Aorta (tissue), 5 donors: ENCODE measurements around the gene OR4N2. TPM values are rescaled to one million over a fixed set of nuclear protein-coding genes. Genes with fewer than 3 reads are reported as not detected.

ENCODE experiments used
- ATAC-seq: fragments of 200-7000 bp; cut with Tn5 transposase; one replicate; pipeline ENCODE4 v1.9.1; 2022; ENCODE audit warnings: moderate library complexity; ENCODE audit not compliant: low FRiP score
- DNase-seq, 2 donors: peaks; one replicate each; pipeline ENCODE4 v3.0.0-alpha.2; 2020
- H3K27ac ChIP-seq, 2 donors: one replicate each; pipeline ENCODE4 v1.5.1; 2013; ENCODE audit warnings: low read length in 2 of 2, mild to moderate bottlenecking in 2 of 2, moderate library complexity in 2 of 2, control low read depth in 1 of 2, inconsistent platforms in 1 of 2, low read depth in 1 of 2
- H3K27me3 ChIP-seq, 2 donors: one replicate each; pipeline ENCODE4 v1.6.1; 2013; ENCODE audit warnings: control low read depth in 1 of 2, low read length in 1 of 2, mild to moderate bottlenecking in 1 of 2, moderate library complexity in 1 of 2; ENCODE audit not compliant: insufficient read depth in 2 of 2, control insufficient read depth in 1 of 2
- H3K36me3 ChIP-seq, 2 donors: one replicate each; pipeline ENCODE4 v1.6.1; 2013; ENCODE audit warnings: control low read depth in 1 of 2, low read length in 1 of 2, mild to moderate bottlenecking in 1 of 2; ENCODE audit not compliant: insufficient read depth in 2 of 2, control insufficient read depth in 1 of 2
- H3K4me1 ChIP-seq, 2 donors: one replicate each; pipeline ENCODE4 v1.6.1; 2013; ENCODE audit warnings: low read length in 2 of 2, control low read depth in 1 of 2, mild to moderate bottlenecking in 1 of 2, moderate library complexity in 1 of 2; ENCODE audit not compliant: insufficient read depth in 2 of 2, control insufficient read depth in 1 of 2
- H3K4me3 ChIP-seq, 2 donors: one replicate each; pipeline ENCODE4 v1.5.1; 2013; ENCODE audit warnings: low read length in 2 of 2, control low read depth in 1 of 2, mild to moderate bottlenecking in 1 of 2
- H3K9me3 ChIP-seq: one replicate; pipeline ENCODE4 v1.6.1; 2013; ENCODE audit warnings: mild to moderate bottlenecking, low read length; ENCODE audit not compliant: control insufficient read depth
- WGBS, 2 donors: extraction: QIAGEN DNeasy Blood & Tissue Kit; methylation state at CpG; one replicate each; pipeline ENCODE4 v1.1.7; 2013; 5-methylcytosine and 5-hydroxymethylcytosine counted together
- intact Hi-C, 2 donors: fragments of 100-400 bp; cut with DNase I; formaldehyde crosslinking; loops; one replicate each; pipeline versions ENCODE4 v1.14.2 to v1.15.0; 2022
- polyA plus RNA-seq, 2 donors: library from polyadenylated mRNA; stranded (reverse); fragments of 200-250 nt; gene quantifications; one replicate each; pipeline ENCODE4 v1.2.3, GENCODE V29; 2013
- total RNA-seq, 2 donors: library from RNA; stranded (reverse); fragmentation: NEBNext Ultra II Directional; extraction: Animal tissue kit (Norgen Biotek cat#: 25700); gene quantifications; one replicate each; pipeline ENCODE4 v1.2.1, GENCODE V29; 2021
- donor health status: healthy with polysubstance abuse.
- donor health status: Bipolar disorder and iron deficiency.
- donor health status: DM: no; HTN: no; CAD: no.
- donor health status: DM: no; HTN: no; CAD: no.
- donor health status: DM: yes; HTN: yes; CAD: no.

OR4N2 gene
- total and polyA plus RNA-seq, 4 donors: not detected

DNA sequence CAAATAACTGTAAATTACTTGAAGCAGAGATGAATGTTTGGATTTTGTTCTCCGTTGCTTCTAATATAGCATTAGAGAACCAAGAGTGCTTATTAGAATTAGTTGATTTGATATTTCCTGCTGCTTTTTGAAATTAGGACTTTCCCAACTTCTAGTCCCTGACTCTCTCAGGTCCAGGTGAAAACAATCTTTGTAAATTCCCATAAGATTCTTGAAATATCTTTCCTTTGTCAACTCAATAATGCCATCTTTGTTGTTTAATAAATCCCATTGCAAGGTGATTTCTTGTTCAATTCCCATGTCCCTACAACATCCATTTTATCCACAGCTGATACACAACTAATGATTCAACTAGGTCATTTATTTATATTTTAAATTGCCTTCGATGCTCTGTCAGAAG, 71.3 kb downstream of the OR4N2 start, which contains the start of gene OR4K2:
Gene OR4K2 (plus strand): TSS at position 301 of the 400 bp plus-strand sequence. CDS start 1,126 bp downstream, outside the sequence.
- intact Hi-C loops: no loop called here
- DNase-seq (no peak), ATAC-seq (no peak)
- Histone ChIP-seq H3K27ac (no peak within 1 kb of the TSS), H3K27me3 (no peaks in the 10 kb centered on the region), H3K4me3 (no peak within 1 kb of the TSS), H3K9me3 (no peaks in the 10 kb centered on the region), H3K36me3 (no peaks in the 10 kb centered on the region), H3K4me1 (no peaks in the 10 kb centered on the region)
- 52% methylated on average over 2 of the region's 2 CpGs for WGBS, 2 donors

- DNase-seq: no peak
- no peak for ATAC-seq
- intact Hi-C loops: no loop called here
- Histone ChIP-seq H3K36me3 (no peaks in the 10 kb centered on the region), H3K4me1 (no peaks in the 10 kb centered on the region), H3K27ac (no peak overlapping the region), H3K4me3 (no peak overlapping the region), H3K9me3 (peaks cover 1% of the 10 kb centered on the region), H3K27me3 (no peaks in the 10 kb centered on the region)
These were observed 74.6 kb downstream of the OR4N2 start for GRCh38 chr14:19878029-19878642.

Other genes starting within 250 kb of the OR4N2 start
- not detected for gene OR11H2, start 89.9 kb upstream of the OR4N2 start, total RNA-seq
- not detected for gene OR11H2, start 89.9 kb upstream of the OR4N2 start, polyA plus RNA-seq
- gene OR4Q3, start 60.2 kb upstream of the OR4N2 start, total RNA-seq: not detected
- gene OR4Q3, start 60.2 kb upstream of the OR4N2 start, polyA plus RNA-seq: not detected
- gene OR4M1, start 30.3 kb upstream of the OR4N2 start, total RNA-seq: not detected
- gene OR4M1, start 30.3 kb upstream of the OR4N2 start, polyA plus RNA-seq: not detected
- not detected for gene OR4K2, start 71.4 kb downstream of the OR4N2 start, total RNA-seq
- gene OR4K2, start 71.4 kb downstream of the OR4N2 start, polyA plus RNA-seq: under 1 TPM in 1 of 2 donors, not detected in 1; 0.03 TPM
- gene OR4K5, start 116.8 kb downstream of the OR4N2 start, total RNA-seq: not detected
- not detected for gene OR4K5, start 116.8 kb downstream of the OR4N2 start, polyA plus RNA-seq
- not detected for gene OR4K1, start 127.1 kb downstream of the OR4N2 start, total RNA-seq
- under 1 TPM in 1 of 2 donors, not detected in 1; 0.50 TPM for gene OR4K1, start 127.1 kb downstream of the OR4N2 start, polyA plus RNA-seq
- not detected for gene OR4K15, start 171.8 kb downstream of the OR4N2 start, total RNA-seq
- not detected for gene OR4K15, start 171.8 kb downstream of the OR4N2 start, polyA plus RNA-seq
- gene OR4Q2, start 198.4 kb downstream of the OR4N2 start, total RNA-seq: not detected
- not detected for gene OR4Q2, start 198.4 kb downstream of the OR4N2 start, polyA plus RNA-seq
- gene OR4K14, start 215.5 kb downstream of the OR4N2 start, total RNA-seq: not detected
- not detected for gene OR4K14, start 215.5 kb downstream of the OR4N2 start, polyA plus RNA-seq
- not detected for gene OR4K13, start 232.3 kb downstream of the OR4N2 start, total RNA-seq
- not detected for gene OR4K13, start 232.3 kb downstream of the OR4N2 start, polyA plus RNA-seq